ENCODE results near the gene ATG4C.

The ATG4C gene

GRCh38 chr1:62844030-62844429 is 60.1 kb downstream of the ATG4C start:
- TF ChIP-seq FOXP2 (optimal IDR thresholded peaks at IDR 0.05; ENCODE audit: control extremely low read depth, extremely low read length, insufficient read depth) (no peak), EZH2 (IDR thresholded peaks at IDR 0.05) (no peak), POLR2AphosphoS5 (IDR thresholded peaks at IDR 0.05; ENCODE audit: borderline replicate concordance, low read depth, low read length) (no peak)
- Histone ChIP-seq H3K27ac (no peak overlapping the region), H3K9ac (ENCODE audit: insufficient read length) (no peak overlapping the region), H3K9me3 (ENCODE audit: low read depth, low read length) (no peaks in the 10 kb centered on the region), H3K36me3 (ENCODE audit: insufficient read depth, low read length) (no peaks in the 10 kb centered on the region), H3K4me3 (no peak overlapping the region)
- DNase-seq (ENCODE audit: low read depth, low spot score), result no peak

GRCh38 chr1:62849031-62849430 is 65.1 kb downstream of the ATG4C start:
- H3K4me3 ChIP-seq, result no peak overlapping the region
- TF ChIP-seq FOXP2 (optimal IDR thresholded peaks at IDR 0.05; ENCODE audit: control extremely low read depth, extremely low read length, insufficient read depth) (no peak), POLR2AphosphoS5 (IDR thresholded peaks at IDR 0.05; ENCODE audit: borderline replicate concordance, low read depth, low read length) (no peak), EZH2 (IDR thresholded peaks at IDR 0.05) (no peak)
- H3K9ac ChIP-seq (ENCODE audit: insufficient read length), result no peak overlapping the region
- peaks cover 4% of the 10 kb centered on the region for H3K36me3 ChIP-seq (ENCODE audit: insufficient read depth, low read length)
- no peaks in the 10 kb centered on the region for H3K9me3 ChIP-seq (ENCODE audit: low read depth, low read length)
- DNase-seq (ENCODE audit: low read depth, low spot score), result no peak
- H3K27ac ChIP-seq, result no peak overlapping the region

GRCh38 chr1:62852253-62852652 is 68.3 kb downstream of the ATG4C start:
- Histone ChIP-seq H3K9ac (ENCODE audit: insufficient read length) (no peak overlapping the region), H3K4me3 (no peak overlapping the region), H3K9me3 (ENCODE audit: low read depth, low read length) (no peaks in the 10 kb centered on the region), H3K27ac (no peak overlapping the region), H3K36me3 (ENCODE audit: insufficient read depth, low read length) (peaks cover 4% of the 10 kb centered on the region)
- TF ChIP-seq POLR2AphosphoS5 (IDR thresholded peaks at IDR 0.05; ENCODE audit: borderline replicate concordance, low read depth, low read length) (no peak), FOXP2 (optimal IDR thresholded peaks at IDR 0.05; ENCODE audit: control extremely low read depth, extremely low read length, insufficient read depth) (no peak), EZH2 (IDR thresholded peaks at IDR 0.05) (no peak)
- no peak for DNase-seq (ENCODE audit: low read depth, low spot score)

- DNase-seq (ENCODE audit: low read depth, low spot score), result no peak
- Histone ChIP-seq H3K4me3 (no peak overlapping the region), H3K27ac (no peak overlapping the region), H3K9me3 (ENCODE audit: low read depth, low read length) (no peaks in the 10 kb centered on the region), H3K9ac (ENCODE audit: insufficient read length) (no peak overlapping the region), H3K36me3 (ENCODE audit: insufficient read depth, low read length) (peaks cover 4% of the 10 kb centered on the region)
- TF ChIP-seq EZH2 (IDR thresholded peaks at IDR 0.05) (no peak), POLR2AphosphoS5 (IDR thresholded peaks at IDR 0.05; ENCODE audit: borderline replicate concordance, low read depth, low read length) (no peak), FOXP2 (optimal IDR thresholded peaks at IDR 0.05; ENCODE audit: control extremely low read depth, extremely low read length, insufficient read depth) (no peak)
Measured at GRCh38 chr1:62856960-62857359, 73.0 kb downstream of the ATG4C start.

GRCh38 chr1:62869217-62869754 is 85.4 kb downstream of the ATG4C start:
- Histone ChIP-seq H3K9me3 (ENCODE audit: low read depth, low read length) (no peaks in the 10 kb centered on the region), H3K36me3 (ENCODE audit: insufficient read depth, low read length) (no peaks in the 10 kb centered on the region), H3K9ac (ENCODE audit: insufficient read length) (no peak overlapping the region), H3K27ac (no peak overlapping the region), H3K4me3 (no peak overlapping the region)
- TF ChIP-seq EZH2 (IDR thresholded peaks at IDR 0.05), result no peak
- TF ChIP-seq POLR2AphosphoS5 (IDR thresholded peaks at IDR 0.05; ENCODE audit: borderline replicate concordance, low read depth, low read length), result no peak
- TF ChIP-seq FOXP2 (optimal IDR thresholded peaks at IDR 0.05; ENCODE audit: control extremely low read depth, extremely low read length, insufficient read depth), result no peak
- DNase-seq (ENCODE audit: low read depth, low spot score), result no peak

- DNase-seq (ENCODE audit: low read depth, low spot score), result no peak
- H3K9ac ChIP-seq (ENCODE audit: insufficient read length), result no peak overlapping the region
- H3K36me3 ChIP-seq (ENCODE audit: insufficient read depth, low read length), result no peaks in the 10 kb centered on the region
- H3K9me3 ChIP-seq (ENCODE audit: low read depth, low read length), result no peaks in the 10 kb centered on the region
- no peak overlapping the region for H3K4me3 ChIP-seq
- no peak overlapping the region for H3K27ac ChIP-seq
- TF ChIP-seq POLR2AphosphoS5 (IDR thresholded peaks at IDR 0.05; ENCODE audit: borderline replicate concordance, low read depth, low read length) (no peak), EZH2 (IDR thresholded peaks at IDR 0.05) (no peak), FOXP2 (optimal IDR thresholded peaks at IDR 0.05; ENCODE audit: control extremely low read depth, extremely low read length, insufficient read depth) (no peak)
Measured at GRCh38 chr1:62870148-62870547, 86.2 kb downstream of the ATG4C start.

GRCh38 chr1:62875676-62876075 is 91.7 kb downstream of the ATG4C start:
- H3K36me3 ChIP-seq (ENCODE audit: insufficient read depth, low read length), result no peaks in the 10 kb centered on the region
- H3K9ac ChIP-seq (ENCODE audit: insufficient read length), result no peak overlapping the region
- DNase-seq (ENCODE audit: low read depth, low spot score), result no peak
- H3K9me3 ChIP-seq (ENCODE audit: low read depth, low read length), result no peaks in the 10 kb centered on the region
- no peak for TF ChIP-seq POLR2AphosphoS5 (IDR thresholded peaks at IDR 0.05; ENCODE audit: borderline replicate concordance, low read depth, low read length)
- TF ChIP-seq EZH2 (IDR thresholded peaks at IDR 0.05), result no peak
- no peak overlapping the region for H3K4me3 ChIP-seq
- H3K27ac ChIP-seq, result no peak overlapping the region

GRCh38 chr1:62876535-62876934 is 92.6 kb downstream of the ATG4C start:
- TF ChIP-seq POLR2AphosphoS5 (IDR thresholded peaks at IDR 0.05; ENCODE audit: borderline replicate concordance, low read depth, low read length) (no peak), EZH2 (IDR thresholded peaks at IDR 0.05) (no peak), FOXP2 (optimal IDR thresholded peaks at IDR 0.05; ENCODE audit: control extremely low read depth, extremely low read length, insufficient read depth) (no peak)

GRCh38 chr1:62877579-62877978 is 93.6 kb downstream of the ATG4C start:
- TF ChIP-seq FOXP2 (optimal IDR thresholded peaks at IDR 0.05; ENCODE audit: control extremely low read depth, extremely low read length, insufficient read depth), result no peak
- TF ChIP-seq POLR2AphosphoS5 (IDR thresholded peaks at IDR 0.05; ENCODE audit: borderline replicate concordance, low read depth, low read length), result no peak
- TF ChIP-seq EZH2 (IDR thresholded peaks at IDR 0.05), result no peak
- H3K4me3 ChIP-seq, result no peak overlapping the region
- H3K36me3 ChIP-seq (ENCODE audit: insufficient read depth, low read length), result no peaks in the 10 kb centered on the region
- H3K9ac ChIP-seq (ENCODE audit: insufficient read length), result no peak overlapping the region
- DNase-seq (ENCODE audit: low read depth, low spot score), result no peak
- no peaks in the 10 kb centered on the region for H3K9me3 ChIP-seq (ENCODE audit: low read depth, low read length)
- no peak overlapping the region for H3K27ac ChIP-seq

More at GRCh38 chr1:62876535-62876934, 92.6 kb downstream of the ATG4C start:
- DNase-seq (ENCODE audit: low read depth, low spot score), result no peak
- no peaks in the 10 kb centered on the region for H3K9me3 ChIP-seq (ENCODE audit: low read depth, low read length)
- no peak overlapping the region for H3K4me3 ChIP-seq
- no peak overlapping the region for H3K9ac ChIP-seq (ENCODE audit: insufficient read length)
- no peaks in the 10 kb centered on the region for H3K36me3 ChIP-seq (ENCODE audit: insufficient read depth, low read length)
- no peak overlapping the region for H3K27ac ChIP-seq

Data from SK-N-MC (cell line).